Ovary (tissue), 3 donors: Measurements from ENCODE around the gene SRP54.

Experiments used
- CTCF ChIP-seq, 3 donors: fragments of 450-650 bp in 2 of 3; fragments of 200-600 bp in 1 of 3; IDR thresholded peaks; one replicate each; pipeline versions ENCODE4 v1.5.1 to v1.8.0; 2016 to 2022; ENCODE audit warnings: antibody characterized with exemption in 3 of 3, mild to moderate bottlenecking in 1 of 3
- EP300 ChIP-seq: sonication (generic); formaldehyde crosslinking; IDR thresholded peaks from one replicate; pipeline ENCODE4 v1.6.1; 2017; ENCODE audit warnings: antibody characterized with exemption
- POLR2A ChIP-seq: fragments of 450-650 bp; IDR thresholded peaks from one replicate; pipeline ENCODE4 v1.6.1; 2017; ENCODE audit warnings: antibody characterized with exemption, mild to moderate bottlenecking, moderate library complexity
- donor health status: DM: no; HTN: no; CAD: no.

DNA sequence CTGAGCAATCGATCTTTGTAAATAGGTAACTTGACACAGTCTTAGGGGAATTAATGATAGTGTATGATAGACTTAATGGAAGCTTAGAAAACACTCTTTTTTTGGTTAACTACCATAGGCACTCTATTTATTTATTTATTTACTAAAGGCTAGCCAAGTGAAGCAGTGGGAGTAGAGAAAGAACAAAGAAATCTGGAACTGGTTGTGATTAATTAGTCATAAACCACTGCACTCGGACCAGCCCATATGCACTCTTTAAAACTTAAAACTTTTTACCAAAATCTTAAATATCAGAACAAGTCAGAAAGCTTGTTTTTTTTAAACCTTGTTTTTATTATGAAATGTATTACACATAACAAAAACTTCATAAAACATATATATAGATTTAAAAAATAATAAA lies 49.5 kb upstream of the SRP54 start:
- no peak for TF ChIP-seq CTCF (IDR thresholded peaks at IDR 0.05)
- no peak for TF ChIP-seq POLR2A
- no peak for TF ChIP-seq EP300
